Hematopoietic multipotent progenitor cell treated with erythropoietin and hydrocortisone succinate and interleukin-3 and kit ligand, for 8 days (in vitro differentiated cells): ENCODE data around the gene MACROH2A2.
"Not testable (repeated sequence)": the region's sequence is repeated elsewhere in the genome, so short reads cannot be mapped to it uniquely, and the experiment has no call there.

Experiments
- DNase-seq: peaks from one replicate; pipeline ENCODE4 v3.0.0-alpha.2; 2015

Gene MACROH2A2

GRCh38 chr10:70068925-70069324 is 16.3 kb downstream of the MACROH2A2 start:
- DNase-seq = no peak

- no peak for DNase-seq
Measured at GRCh38 chr10:70069346-70069745, 16.7 kb downstream of the MACROH2A2 start.

- no peak for DNase-seq
Measured at GRCh38 chr10:70070834-70071233, 18.2 kb downstream of the MACROH2A2 start.

GRCh38 chr10:70074165-70074564 is 21.5 kb downstream of the MACROH2A2 start:
- DNase-seq = no peak

GRCh38 chr10:70074971-70075370 is 22.3 kb downstream of the MACROH2A2 start:
- DNase-seq = no peak

DNA sequence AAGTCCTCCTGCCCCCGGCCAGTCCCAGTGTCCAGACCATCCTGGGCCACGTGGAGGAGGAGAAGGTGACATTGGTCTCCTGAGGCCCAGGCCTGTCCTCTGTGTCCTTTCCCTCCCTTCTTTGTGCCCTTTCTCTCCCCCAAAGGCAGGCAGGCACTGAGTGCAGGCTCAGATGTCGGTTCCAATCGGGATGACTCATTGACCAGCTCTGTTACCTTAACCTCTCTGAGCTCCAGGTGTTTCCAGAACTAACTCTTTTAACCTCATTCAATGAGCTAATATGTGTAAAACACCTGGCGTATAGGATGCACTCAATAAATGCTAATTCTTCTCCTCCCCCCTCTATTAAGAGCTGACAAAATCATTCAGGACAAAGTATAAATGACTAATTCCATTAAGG is 25.7 kb downstream of the MACROH2A2 start:
- DNase-seq = no peak

DNA sequence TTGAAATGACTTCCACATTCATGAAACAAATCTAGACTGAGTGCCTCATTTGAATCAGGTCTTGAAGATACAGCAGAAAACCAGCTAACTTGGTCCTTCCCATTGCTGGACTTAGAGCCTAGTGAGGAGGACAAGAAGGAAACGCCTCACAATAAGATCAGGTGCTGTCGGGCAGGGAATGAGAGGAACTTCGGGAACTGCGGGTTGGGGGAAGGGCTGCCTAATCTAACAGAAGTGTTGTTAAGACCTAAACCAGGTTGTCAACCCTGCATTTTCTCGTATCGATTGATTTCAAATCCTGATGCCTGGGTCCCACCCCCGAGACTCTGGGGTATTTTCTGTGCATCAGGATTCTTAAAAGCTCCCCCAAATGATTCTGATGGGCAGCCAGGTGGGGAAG is 26.3 kb downstream of the MACROH2A2 start:
- no peak for DNase-seq

- not testable (repeated sequence) for DNase-seq
Measured at GRCh38 chr10:70080789-70081188, 28.1 kb downstream of the MACROH2A2 start.

- DNase-seq = no peak
Measured at GRCh38 chr10:70084189-70084588, 31.5 kb downstream of the MACROH2A2 start.

DNA sequence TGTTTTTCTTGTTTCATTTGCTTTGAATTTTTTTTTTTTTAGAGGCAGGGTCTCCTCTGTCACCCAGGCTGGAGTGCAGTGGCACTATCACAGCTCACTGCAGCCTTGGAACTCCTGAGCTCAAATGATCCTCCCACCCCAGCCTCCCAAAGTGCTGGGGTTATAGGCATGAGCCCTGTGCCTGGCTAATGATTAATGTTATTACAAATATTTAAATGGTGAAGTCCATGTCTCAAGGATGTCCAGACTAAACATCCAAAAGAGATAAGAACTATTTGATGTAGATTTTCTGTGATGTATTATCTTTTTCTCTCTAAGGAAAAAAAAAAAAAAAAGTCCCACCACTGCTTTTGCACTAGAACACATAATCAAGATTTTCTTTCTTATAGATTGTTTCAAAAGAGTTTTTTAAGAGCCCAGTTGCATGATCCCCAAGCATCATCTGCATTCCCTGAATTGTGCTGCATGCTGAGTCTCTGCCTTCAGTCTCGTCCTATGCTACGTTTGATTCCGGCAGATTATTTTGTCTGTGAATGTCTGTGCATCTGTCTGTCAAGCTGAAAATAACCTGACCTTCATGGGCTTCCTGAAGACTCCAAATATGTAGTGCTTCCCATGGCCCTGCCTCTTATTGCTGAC is 33.4 kb downstream of the MACROH2A2 start:
- DNase-seq = no peak

- DNase-seq = no peak
Measured at GRCh38 chr10:70087616-70088307, 35.1 kb downstream of the MACROH2A2 start.

DNA sequence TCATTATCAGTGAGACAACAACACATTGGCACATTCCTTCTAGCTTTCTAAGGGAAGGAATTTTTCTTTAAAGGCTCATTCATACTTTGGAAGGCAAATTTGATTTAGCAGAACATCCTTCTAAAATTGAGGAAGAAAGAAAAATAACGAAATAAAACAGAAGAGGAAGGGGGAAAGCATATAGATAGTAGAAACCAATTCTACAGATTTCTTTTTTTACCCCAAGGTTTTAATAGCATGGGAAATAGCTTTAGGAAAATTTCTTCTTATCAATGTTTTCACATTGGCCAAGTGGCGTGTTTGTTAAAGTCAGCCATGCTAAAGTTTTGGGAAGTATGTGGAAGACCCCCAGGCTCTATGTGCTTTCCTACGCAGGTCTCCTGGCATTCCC is 35.7 kb downstream of the MACROH2A2 start:
- DNase-seq = no peak

GRCh38 chr10:70090013-70090412 is 37.4 kb downstream of the MACROH2A2 start:
- DNase-seq = no peak

GRCh38 chr10:70090951-70091350 is 38.3 kb downstream of the MACROH2A2 start:
- DNase-seq = no peak

DNA sequence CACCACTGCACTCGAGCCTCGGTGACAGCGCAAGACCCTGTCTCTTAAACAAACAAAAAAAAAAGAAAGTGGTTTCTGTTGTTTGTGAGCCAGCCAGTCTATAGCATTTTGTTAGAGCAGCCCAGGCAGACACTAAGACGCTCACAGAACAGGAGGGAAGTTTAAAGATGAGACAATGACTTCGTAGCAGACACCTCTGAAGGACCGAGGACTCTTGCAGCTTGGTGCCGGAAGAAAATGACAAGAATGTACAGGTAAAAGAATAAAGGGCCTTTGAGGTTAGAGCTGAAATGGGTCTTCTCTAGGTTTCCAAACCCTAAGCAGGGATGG is 39.7 kb downstream of the MACROH2A2 start:
- no peak for DNase-seq

DNA sequence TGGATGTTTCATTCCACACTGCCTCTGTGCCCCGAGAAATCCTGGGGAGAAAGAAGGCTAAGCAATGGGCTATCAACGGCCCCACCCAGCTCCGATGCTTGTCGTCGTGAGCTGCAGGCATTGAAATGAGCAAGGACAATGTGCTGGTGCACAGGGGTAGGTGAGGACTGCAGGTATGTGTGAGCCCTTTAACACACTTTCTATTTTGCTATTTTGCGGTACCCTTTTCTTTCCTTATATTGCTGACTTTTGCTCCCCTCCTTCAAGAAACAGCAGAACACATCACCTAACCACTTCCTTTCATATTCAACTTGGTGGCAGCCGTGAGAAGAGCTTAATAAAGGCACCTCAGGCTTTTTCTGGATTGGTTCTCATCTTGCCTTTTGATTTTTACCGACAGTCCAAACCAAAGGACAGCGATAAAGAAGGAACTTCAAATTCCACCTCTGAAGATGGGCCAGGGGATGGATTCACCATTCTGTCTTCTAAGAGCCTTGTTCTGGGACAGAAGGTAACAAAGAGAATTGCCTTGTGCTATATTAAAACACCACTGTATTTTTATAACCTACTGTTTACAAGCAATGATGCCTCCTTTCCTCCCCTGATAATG is 40.8 kb downstream of the MACROH2A2 start:
- DNase-seq = no peak

DNA sequence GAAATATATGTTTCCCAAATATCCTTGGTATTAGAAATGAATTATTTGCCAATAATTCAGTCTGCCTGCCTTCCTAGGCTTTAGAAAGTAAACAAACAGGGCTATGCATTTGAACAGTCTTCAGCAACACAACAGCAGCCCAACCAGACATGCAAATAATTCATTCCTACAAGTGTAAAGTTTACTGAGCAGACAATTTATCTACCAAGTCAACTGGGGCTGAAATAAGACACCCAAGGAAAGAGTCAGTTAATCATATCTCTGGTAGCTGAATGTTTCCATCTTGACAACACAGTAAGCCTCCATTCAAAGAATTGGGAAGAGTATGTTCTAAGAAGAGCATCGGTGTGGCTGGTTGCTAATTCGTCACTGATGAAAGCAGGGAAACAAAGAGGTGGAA is 41.6 kb downstream of the MACROH2A2 start:
- DNase-seq = no peak

- DNase-seq = no peak
Measured at GRCh38 chr10:70096016-70096704, 43.5 kb downstream of the MACROH2A2 start.

DNA sequence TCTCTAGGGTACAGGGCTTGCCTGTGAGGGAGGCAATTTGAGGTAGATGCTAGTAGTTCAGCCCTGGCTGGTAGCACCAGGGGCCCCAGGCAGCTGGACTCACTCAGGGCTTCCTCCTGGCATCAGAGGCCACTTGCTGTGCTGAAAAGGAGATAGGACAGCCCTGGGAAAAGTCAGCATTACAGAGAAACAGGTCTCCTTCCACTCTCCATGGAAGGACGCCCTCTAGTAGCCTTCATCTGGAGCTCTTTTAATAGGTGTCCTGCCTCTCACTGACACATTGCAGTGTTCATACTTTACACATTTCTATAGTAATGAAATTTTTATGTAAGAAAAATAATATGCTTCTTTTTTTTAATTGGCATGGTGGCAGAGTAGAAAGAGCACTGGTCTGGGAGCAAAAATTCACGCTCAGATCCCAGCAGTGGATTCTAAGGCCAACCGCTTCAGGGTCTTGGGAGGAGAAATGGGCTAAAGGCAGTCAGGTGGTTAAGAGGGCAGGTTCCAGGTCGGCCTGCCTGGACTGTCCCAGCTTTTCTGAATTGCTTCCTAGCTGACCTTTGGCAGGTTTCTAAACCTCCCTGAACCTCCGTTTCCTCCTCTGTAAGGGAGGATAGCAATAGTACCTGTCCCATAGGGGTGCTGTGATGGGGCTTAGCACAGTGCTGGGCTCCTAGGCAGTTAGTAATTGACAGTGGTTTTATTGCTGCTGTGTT is 44.2 kb downstream of the MACROH2A2 start:
- no peak for DNase-seq

GRCh38 chr10:70097459-70097858 is 44.8 kb downstream of the MACROH2A2 start:
- DNase-seq = no peak

GRCh38 chr10:70098271-70098670 is 45.6 kb downstream of the MACROH2A2 start:
- no peak for DNase-seq

DNA sequence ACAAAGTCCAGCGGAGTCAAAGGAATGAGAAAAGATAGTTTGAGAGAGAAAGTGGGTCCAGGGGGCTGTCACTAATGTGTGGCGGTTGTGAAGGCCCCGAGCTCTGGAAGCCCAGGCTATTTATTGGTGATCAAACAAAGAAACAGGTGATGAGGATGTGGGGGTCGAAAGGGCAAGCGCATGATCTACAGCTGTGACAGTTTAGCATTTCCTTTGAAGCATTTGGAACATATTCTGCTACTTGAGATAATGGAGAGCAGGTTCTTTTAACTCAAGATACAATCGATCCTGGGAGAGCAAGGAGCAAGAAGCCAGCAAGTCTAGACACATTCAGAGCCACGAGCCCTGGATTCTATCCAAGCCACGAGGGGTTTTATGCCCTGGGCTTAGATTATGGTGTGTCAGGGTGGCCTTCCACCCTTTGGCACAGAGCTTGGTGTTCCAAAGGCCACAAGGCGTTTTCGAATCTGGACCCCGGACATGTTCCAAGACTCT is 48.5 kb downstream of the MACROH2A2 start:
- DNase-seq = peak; percentile 8

- no peak for DNase-seq
Measured at GRCh38 chr10:70101668-70102067, 49.0 kb downstream of the MACROH2A2 start.
